ENCODE data around the gene PKD1L1.

GRCh38 chr7:47799524-47799923 is 148.7 kb downstream of the PKD1L1 start:
- TF ChIP-seq, protein P1, sequence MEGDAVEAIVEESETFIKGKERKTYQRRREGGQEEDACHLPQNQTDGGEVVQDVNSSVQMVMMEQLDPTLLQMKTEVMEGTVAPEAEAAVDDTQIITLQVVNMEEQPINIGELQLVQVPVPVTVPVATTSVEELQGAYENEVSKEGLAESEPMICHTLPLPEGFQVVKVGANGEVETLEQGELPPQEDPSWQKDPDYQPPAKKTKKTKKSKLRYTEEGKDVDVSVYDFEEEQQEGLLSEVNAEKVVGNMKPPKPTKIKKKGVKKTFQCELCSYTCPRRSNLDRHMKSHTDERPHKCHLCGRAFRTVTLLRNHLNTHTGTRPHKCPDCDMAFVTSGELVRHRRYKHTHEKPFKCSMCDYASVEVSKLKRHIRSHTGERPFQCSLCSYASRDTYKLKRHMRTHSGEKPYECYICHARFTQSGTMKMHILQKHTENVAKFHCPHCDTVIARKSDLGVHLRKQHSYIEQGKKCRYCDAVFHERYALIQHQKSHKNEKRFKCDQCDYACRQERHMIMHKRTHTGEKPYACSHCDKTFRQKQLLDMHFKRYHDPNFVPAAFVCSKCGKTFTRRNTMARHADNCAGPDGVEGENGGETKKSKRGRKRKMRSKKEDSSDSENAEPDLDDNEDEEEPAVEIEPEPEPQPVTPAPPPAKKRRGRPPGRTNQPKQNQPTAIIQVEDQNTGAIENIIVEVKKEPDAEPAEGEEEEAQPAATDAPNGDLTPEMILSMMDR (optimal IDR thresholded peaks at IDR 0.05 in 1 of 3, IDR thresholded peaks at IDR 0.05 in 1 of 3, conservative IDR thresholded peaks at IDR 0.05 in 1 of 3; ENCODE audit: extremely low read depth in 1 of 3, insufficient read depth in 2 of 3, low read length in 3 of 3), result no peak
- no peak for TF ChIP-seq EZH2 (IDR thresholded peaks at IDR 0.05; ENCODE audit: low read length)
